Thyroid gland (tissue), 4 donors: Measurements from ENCODE around the gene WWC1.

Source experiments
- CTCF ChIP-seq, 6 experiments: fragments of 200-600 bp in 3 of 6; fragments of 450-650 bp in 3 of 6; sonication (generic) in 3 of 6; IDR thresholded peaks; one replicate each; pipeline ENCODE4 v1.5.1; 2016 to 2019; ENCODE audit warnings: antibody characterized with exemption in 6 of 6, mild to moderate bottlenecking in 2 of 6, inconsistent platforms in 1 of 6, moderate library complexity in 1 of 6
- POLR2A ChIP-seq, 2 donors: fragments of 450-650 bp; IDR thresholded peaks; one replicate each; pipeline ENCODE4 v1.6.1; 2017; ENCODE audit warnings: antibody characterized with exemption in 2 of 2, mild to moderate bottlenecking in 2 of 2, moderate library complexity in 1 of 2

- TF ChIP-seq CTCF (IDR thresholded peaks at IDR 0.05) = no peak
- no peak for TF ChIP-seq POLR2A (IDR thresholded peaks at IDR 0.05)
Observed at GRCh38 chr5:168317096-168317520, 25.7 kb downstream of the WWC1 start.
